Measurements from ENCODE around the gene CTDP1. TPM values are rescaled to one million over a fixed set of nuclear protein-coding genes. Genes with fewer than 3 reads are reported as not detected.
"Not testable (repeated sequence)": the region's sequence is repeated elsewhere in the genome, so short reads cannot be mapped to it uniquely, and the experiment has no call there.

The CTDP1 gene
- total RNA-seq, 1 experiment from 2014 or later: 10.3 TPM

GRCh38 chr18:79699653-79700052, 20.1 kb downstream of the CTDP1 start:
- DNase-seq (ENCODE audit: low spot score): no peak

- no peak for DNase-seq (ENCODE audit: low spot score)
Observed at GRCh38 chr18:79702906-79703305, 23.3 kb downstream of the CTDP1 start.

- DNase-seq (ENCODE audit: low spot score): no peak
Observed at GRCh38 chr18:79704631-79705030, 25.0 kb downstream of the CTDP1 start.

- DNase-seq (ENCODE audit: low spot score): no peak
Observed at GRCh38 chr18:79705272-79705671, 25.7 kb downstream of the CTDP1 start.

GRCh38 chr18:79706006-79706405, 26.4 kb downstream of the CTDP1 start:
- no peak for DNase-seq (ENCODE audit: low spot score)

- no peak for DNase-seq (ENCODE audit: low spot score)
Observed at GRCh38 chr18:79706658-79707057, 27.1 kb downstream of the CTDP1 start.

GRCh38 chr18:79707239-79707638, 27.6 kb downstream of the CTDP1 start:
- DNase-seq (ENCODE audit: low spot score): no peak

GRCh38 chr18:79707671-79708070, 28.1 kb downstream of the CTDP1 start:
- DNase-seq (ENCODE audit: low spot score): no peak

GRCh38 chr18:79708412-79708811, 28.8 kb downstream of the CTDP1 start:
- no peak for DNase-seq (ENCODE audit: low spot score)

- DNase-seq (ENCODE audit: low spot score): no peak
Observed at GRCh38 chr18:79712206-79712857, 32.7 kb downstream of the CTDP1 start.

GRCh38 chr18:79713341-79713740, 33.7 kb downstream of the CTDP1 start:
- DNase-seq (ENCODE audit: low spot score): no peak

- DNase-seq (ENCODE audit: low spot score): no peak
Observed at GRCh38 chr18:79714531-79715240, 35.1 kb downstream of the CTDP1 start.

- DNase-seq (ENCODE audit: low spot score): no peak
Observed at GRCh38 chr18:79715280-79715679, 35.7 kb downstream of the CTDP1 start.

- no peak for DNase-seq (ENCODE audit: low spot score)
Observed at GRCh38 chr18:79717059-79717458, 37.5 kb downstream of the CTDP1 start.

- DNase-seq (ENCODE audit: low spot score): no peak
Observed at GRCh38 chr18:79717555-79718074, 38.0 kb downstream of the CTDP1 start.

- DNase-seq (ENCODE audit: low spot score): no peak
Observed at GRCh38 chr18:79718126-79718525, 38.5 kb downstream of the CTDP1 start.

- DNase-seq (ENCODE audit: low spot score): no peak
Observed at GRCh38 chr18:79718878-79719477, 39.4 kb downstream of the CTDP1 start.

GRCh38 chr18:79719478-79720358, 40.1 kb downstream of the CTDP1 start:
- not testable (repeated sequence) for DNase-seq (ENCODE audit: low spot score)

- DNase-seq (ENCODE audit: low spot score): no peak
Observed at GRCh38 chr18:79720359-79720733, 40.7 kb downstream of the CTDP1 start.

GRCh38 chr18:79723036-79723435, 43.4 kb downstream of the CTDP1 start:
- DNase-seq (ENCODE audit: low spot score): no peak

GRCh38 chr18:79723628-79724027, 44.0 kb downstream of the CTDP1 start:
- no peak for DNase-seq (ENCODE audit: low spot score)
